Endothelial cell of umbilical vein (primary cell): ENCODE data around the gene CBLL1.

Experiments used
- EZH2 ChIP-seq: IDR thresholded peaks from 2 replicates; pipeline ENCODE4 v1.6.1; 2012; ENCODE audit warnings: borderline replicate concordance, low read depth, mild to moderate bottlenecking, moderate library complexity, low read length, inconsistent platforms; ENCODE audit not compliant: severe bottlenecking
- FOS ChIP-seq: IDR thresholded peaks from 2 replicates; pipeline ENCODE4 v1.6.1; 2011; ENCODE audit warnings: mild to moderate bottlenecking, low read length, moderate library complexity, borderline replicate concordance; ENCODE audit not compliant: insufficient read depth

GRCh38 chr7:107783648-107784047 lies 39.7 kb downstream of the CBLL1 start:
- TF ChIP-seq EZH2 (no peak), FOS (no peak)
